ENCODE results near the gene NUAK1.

Gene NUAK1

DNA sequence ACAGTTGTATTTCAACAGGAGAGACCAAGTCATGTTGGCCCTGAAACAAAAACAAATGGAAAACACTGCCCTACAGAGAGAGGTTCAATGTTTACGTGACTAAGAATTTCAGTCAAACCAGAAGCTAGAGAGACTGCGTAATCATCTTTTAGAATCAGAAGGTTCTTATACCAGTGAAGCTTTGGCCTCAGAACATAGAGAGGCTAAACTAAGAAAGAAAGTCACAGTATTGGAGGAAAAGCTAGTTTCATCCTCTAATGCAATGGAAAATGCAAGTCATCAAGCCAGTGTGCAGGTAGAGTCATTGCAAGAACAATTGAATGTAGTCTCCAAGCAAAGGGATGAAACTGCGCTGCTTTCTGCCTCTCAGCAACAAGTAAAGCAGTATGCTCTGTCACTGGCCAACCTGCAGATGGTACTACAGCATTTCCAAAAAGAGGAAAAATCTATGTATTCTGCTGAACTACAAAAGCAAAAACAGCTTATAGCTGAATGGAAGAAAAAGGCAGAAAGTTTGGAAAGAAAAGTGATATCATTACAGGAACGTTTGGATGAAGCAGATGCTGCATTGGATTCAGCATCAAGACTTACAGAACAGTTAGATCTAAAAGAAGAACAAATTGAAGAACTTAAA lies 32.5 kb upstream of the NUAK1 start:
- Histone ChIP-seq H3K4me1 (ENCODE audit: insufficient read depth, low read length) (no peaks in the 10 kb centered on the region), H3K9me3 (ENCODE audit: low read length) (no peaks in the 10 kb centered on the region), H3K27me3 (ENCODE audit: control insufficient read depth in 1 of 2, insufficient read depth in 2 of 2, low read length in 2 of 2) (no peaks in the 10 kb centered on the region), H3K4me3 (ENCODE audit: low read depth in 1 of 2, low read length in 2 of 2) (no peak overlapping the region), H3K27ac (ENCODE audit: low read depth, low read length) (no peak overlapping the region), H3K36me3 (ENCODE audit: insufficient read depth, low read length) (no peaks in the 10 kb centered on the region), H3K9ac (ENCODE audit: low read length) (no peak overlapping the region)

DNA sequence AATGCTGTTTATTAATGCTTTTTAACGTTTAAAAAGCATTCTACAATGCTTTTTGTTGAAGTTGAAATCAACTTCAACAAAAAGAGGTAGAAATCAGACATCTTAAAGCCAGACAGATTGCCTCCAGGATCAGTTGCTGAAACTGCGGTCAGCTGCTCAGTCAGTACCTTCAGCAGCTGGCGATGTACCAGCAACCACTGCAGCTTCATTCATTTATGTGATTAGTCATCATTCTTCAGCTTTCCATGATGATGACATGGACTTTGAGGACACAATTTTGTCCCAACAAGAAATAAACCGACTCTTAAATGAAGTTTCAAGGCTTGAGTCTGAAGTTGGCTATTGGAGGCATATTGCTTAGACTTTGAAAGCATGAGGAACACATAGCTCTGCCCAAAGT lies 31.5 kb upstream of the NUAK1 start:
- Histone ChIP-seq H3K27me3 (ENCODE audit: control insufficient read depth in 1 of 2, insufficient read depth in 2 of 2, low read length in 2 of 2) (no peaks in the 10 kb centered on the region), H3K9me3 (ENCODE audit: low read length) (no peaks in the 10 kb centered on the region), H3K9ac (ENCODE audit: low read length) (no peak overlapping the region), H3K27ac (ENCODE audit: low read depth, low read length) (no peak overlapping the region), H3K36me3 (ENCODE audit: insufficient read depth, low read length) (no peaks in the 10 kb centered on the region), H3K4me3 (ENCODE audit: low read depth in 1 of 2, low read length in 2 of 2) (no peak overlapping the region), H3K4me1 (ENCODE audit: insufficient read depth, low read length) (no peaks in the 10 kb centered on the region)

DNA sequence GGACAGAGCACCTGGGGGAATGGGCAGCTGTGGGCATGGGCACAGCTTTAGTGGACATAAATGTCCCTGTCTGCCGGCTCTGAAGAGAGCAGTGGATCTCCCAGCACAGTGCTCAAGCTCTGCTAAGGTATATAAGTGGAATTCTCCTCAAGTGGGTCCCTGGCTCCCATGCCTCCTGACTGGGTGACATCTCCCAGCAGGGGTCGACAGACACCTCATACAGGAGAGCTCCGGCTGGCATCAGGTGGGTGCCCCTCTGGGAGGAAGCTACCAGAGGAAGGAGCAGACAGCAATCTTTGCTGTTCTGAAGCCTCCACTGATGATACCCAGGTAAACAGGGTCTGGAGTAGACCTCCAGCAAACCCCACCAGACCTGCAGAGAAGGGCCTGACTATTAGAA lies 25.0 kb upstream of the NUAK1 start:
- Histone ChIP-seq H3K4me3 (ENCODE audit: low read depth in 1 of 2, low read length in 2 of 2) (no peak overlapping the region), H3K27me3 (ENCODE audit: control insufficient read depth in 1 of 2, insufficient read depth in 2 of 2, low read length in 2 of 2) (no peaks in the 10 kb centered on the region), H3K9me3 (ENCODE audit: low read length) (no peaks in the 10 kb centered on the region), H3K9ac (ENCODE audit: low read length) (no peak overlapping the region), H3K4me1 (ENCODE audit: insufficient read depth, low read length) (no peaks in the 10 kb centered on the region), H3K27ac (ENCODE audit: low read depth, low read length) (no peak overlapping the region), H3K36me3 (ENCODE audit: insufficient read depth, low read length) (no peaks in the 10 kb centered on the region)

DNA sequence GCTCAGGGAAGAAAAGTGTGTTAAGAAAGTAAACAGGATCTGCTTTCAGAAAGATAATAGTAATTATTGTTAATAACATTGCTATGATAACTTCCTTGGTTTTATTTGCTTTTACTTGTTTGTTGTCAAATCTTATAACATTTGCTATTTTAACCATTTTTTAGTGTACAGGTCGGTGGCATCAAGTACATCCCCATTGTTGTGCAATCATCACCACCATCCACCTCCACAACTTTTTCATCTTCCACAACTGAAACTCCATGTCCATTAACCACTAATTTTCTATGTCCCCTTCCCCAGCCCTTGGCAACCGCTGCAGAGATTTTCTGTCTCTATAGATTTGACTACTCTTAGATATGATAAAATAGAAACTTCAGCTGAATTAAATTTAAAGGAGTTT lies 22.7 kb upstream of the NUAK1 start:
- H3K27me3 ChIP-seq (ENCODE audit: control insufficient read depth in 1 of 2, insufficient read depth in 2 of 2, low read length in 2 of 2) = no peaks in the 10 kb centered on the region
- no peaks in the 10 kb centered on the region for H3K36me3 ChIP-seq (ENCODE audit: insufficient read depth, low read length)

DNA sequence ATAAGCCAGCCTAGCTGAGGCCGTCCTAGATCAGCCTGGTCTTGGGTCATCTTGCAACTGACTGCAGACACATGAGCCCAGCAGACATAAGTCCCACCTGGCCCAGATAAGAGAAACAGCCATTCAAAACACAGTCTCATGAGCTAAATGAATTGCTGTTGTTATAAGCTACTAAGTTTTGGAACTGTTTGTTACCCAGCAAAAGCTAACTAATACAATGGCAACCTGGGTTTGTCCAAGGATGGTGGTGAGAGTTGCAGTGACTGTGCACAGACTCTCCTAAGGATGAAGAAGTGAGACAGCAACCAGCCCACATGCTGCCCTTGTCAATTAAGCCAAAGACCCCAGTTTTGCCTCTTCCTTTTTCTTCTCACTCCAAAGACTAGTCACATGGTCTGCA lies 22.2 kb upstream of the NUAK1 start:
- Histone ChIP-seq H3K4me1 (ENCODE audit: insufficient read depth, low read length) (no peaks in the 10 kb centered on the region), H3K9me3 (ENCODE audit: low read length) (no peaks in the 10 kb centered on the region), H3K4me3 (ENCODE audit: low read depth in 1 of 2, low read length in 2 of 2) (no peak overlapping the region), H3K27ac (ENCODE audit: low read depth, low read length) (no peak overlapping the region), H3K27me3 (ENCODE audit: control insufficient read depth in 1 of 2, insufficient read depth in 2 of 2, low read length in 2 of 2) (no peaks in the 10 kb centered on the region), H3K36me3 (ENCODE audit: insufficient read depth, low read length) (no peaks in the 10 kb centered on the region), H3K9ac (ENCODE audit: low read length) (no peak overlapping the region)

More for the DNA sequence above, 22.7 kb upstream of the NUAK1 start:
- Histone ChIP-seq H3K27ac (ENCODE audit: low read depth, low read length) (no peak overlapping the region), H3K4me1 (ENCODE audit: insufficient read depth, low read length) (no peaks in the 10 kb centered on the region), H3K4me3 (ENCODE audit: low read depth in 1 of 2, low read length in 2 of 2) (no peak overlapping the region), H3K9ac (ENCODE audit: low read length) (no peak overlapping the region), H3K9me3 (ENCODE audit: low read length) (no peaks in the 10 kb centered on the region)

DNA sequence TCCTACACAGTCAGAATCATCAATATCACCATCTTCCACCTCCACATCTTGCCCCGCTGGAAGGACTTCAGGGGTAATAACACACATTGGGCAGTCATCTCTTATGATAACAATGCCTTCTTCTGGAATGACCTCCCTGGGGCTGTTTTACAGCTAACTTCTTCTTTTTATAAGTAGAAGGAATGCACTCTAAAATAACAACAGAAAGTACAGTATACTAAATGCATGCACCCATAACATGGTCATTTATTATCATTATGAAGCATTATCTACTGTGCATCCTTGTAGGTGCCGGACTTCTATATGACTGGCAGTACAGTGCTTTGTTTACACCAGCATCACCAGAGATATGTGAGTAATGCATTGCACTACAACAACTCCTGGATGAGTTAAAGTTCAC lies 19.0 kb upstream of the NUAK1 start:
- Histone ChIP-seq H3K27ac (ENCODE audit: low read depth, low read length) (no peak overlapping the region), H3K4me1 (ENCODE audit: insufficient read depth, low read length) (no peaks in the 10 kb centered on the region), H3K27me3 (ENCODE audit: control insufficient read depth in 1 of 2, insufficient read depth in 2 of 2, low read length in 2 of 2) (no peaks in the 10 kb centered on the region), H3K9me3 (ENCODE audit: low read length) (no peaks in the 10 kb centered on the region), H3K36me3 (ENCODE audit: insufficient read depth, low read length) (no peaks in the 10 kb centered on the region), H3K9ac (ENCODE audit: low read length) (no peak overlapping the region), H3K4me3 (ENCODE audit: low read depth in 1 of 2, low read length in 2 of 2) (no peak overlapping the region)

DNA sequence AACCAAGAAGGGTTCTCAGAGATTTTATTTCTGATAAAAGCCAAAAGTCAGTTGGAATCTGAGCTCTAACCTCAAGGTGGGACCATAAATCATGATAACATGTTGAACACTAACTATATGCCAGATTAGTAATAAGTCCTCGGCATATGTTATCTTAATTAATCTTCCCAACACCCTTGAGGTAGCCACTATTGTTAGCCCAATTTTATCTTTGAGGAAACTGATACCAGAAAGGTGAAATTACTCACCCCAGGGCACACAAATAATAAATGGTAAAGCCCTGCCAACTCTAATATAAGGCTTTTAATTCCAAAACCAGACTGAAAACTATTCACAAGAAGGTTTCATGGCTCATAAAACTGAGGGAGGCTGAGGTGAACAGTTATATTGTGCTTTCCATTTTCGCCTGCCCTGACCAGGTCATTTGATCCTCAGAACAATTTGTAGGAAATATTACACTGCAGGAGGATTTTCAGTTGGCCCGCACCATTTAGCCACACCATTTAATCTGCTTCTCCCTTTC lies 16.1 kb upstream of the NUAK1 start:
- H3K4me3 ChIP-seq (ENCODE audit: low read depth in 1 of 2, low read length in 2 of 2) = no peak overlapping the region
- H3K9ac ChIP-seq (ENCODE audit: low read length) = no peak overlapping the region
- no peak overlapping the region for H3K27ac ChIP-seq (ENCODE audit: low read depth, low read length)
- no peaks in the 10 kb centered on the region for H3K27me3 ChIP-seq (ENCODE audit: control insufficient read depth in 1 of 2, insufficient read depth in 2 of 2, low read length in 2 of 2)
- H3K9me3 ChIP-seq (ENCODE audit: low read length) = no peaks in the 10 kb centered on the region
- no peaks in the 10 kb centered on the region for H3K4me1 ChIP-seq (ENCODE audit: insufficient read depth, low read length)
- H3K36me3 ChIP-seq (ENCODE audit: insufficient read depth, low read length) = no peaks in the 10 kb centered on the region

DNA sequence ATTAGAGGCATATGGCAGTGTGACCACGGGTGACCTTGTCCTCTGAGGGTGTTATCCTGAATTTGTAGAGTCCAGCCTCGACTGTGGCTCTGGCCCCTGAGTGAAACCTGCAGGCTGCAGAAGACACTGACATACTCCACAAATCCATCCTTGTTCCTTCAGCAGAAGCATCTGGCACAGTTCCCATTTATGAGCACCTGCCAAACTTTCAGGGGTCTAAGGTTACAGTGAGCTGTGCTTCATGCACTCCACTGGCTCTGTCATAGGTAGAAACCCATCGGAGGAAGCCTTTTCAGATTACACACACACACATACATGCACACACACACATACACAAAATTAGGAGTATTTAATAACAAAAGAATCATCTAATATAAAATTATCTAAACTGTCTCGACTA lies 13.6 kb upstream of the NUAK1 start:
- Histone ChIP-seq H3K4me1 (ENCODE audit: insufficient read depth, low read length) (peaks cover 14% of the 10 kb centered on the region), H3K27me3 (ENCODE audit: control insufficient read depth in 1 of 2, insufficient read depth in 2 of 2, low read length in 2 of 2) (no peaks in the 10 kb centered on the region), H3K9ac (ENCODE audit: low read length) (no peak overlapping the region), H3K27ac (ENCODE audit: low read depth, low read length) (no peak overlapping the region), H3K4me3 (ENCODE audit: low read depth in 1 of 2, low read length in 2 of 2) (no peak overlapping the region), H3K36me3 (ENCODE audit: insufficient read depth, low read length) (no peaks in the 10 kb centered on the region), H3K9me3 (ENCODE audit: low read length) (no peaks in the 10 kb centered on the region)

DNA sequence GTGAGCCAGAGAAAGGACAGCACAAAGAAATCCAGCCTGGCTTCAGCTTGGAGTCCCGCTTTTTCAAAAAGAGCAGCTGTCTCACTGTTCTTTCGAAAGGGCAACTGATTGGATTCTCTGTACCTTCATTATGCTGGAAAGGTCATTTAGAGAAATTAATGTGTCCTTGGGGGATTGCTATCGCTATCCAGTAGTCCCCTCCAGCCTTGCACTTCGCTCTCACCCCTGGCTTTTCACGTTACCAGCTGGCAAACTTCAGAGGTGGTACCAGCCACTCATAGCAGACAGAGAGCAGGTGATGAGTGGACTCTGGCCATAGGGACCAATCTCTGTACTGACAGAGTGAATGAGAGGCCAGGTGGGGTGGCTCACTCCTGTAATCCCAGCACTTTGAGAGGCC lies 11.8 kb upstream of the NUAK1 start:
- H3K27ac ChIP-seq (ENCODE audit: low read depth, low read length) = no peak overlapping the region
- no peaks in the 10 kb centered on the region for H3K9me3 ChIP-seq (ENCODE audit: low read length)
- no peaks in the 10 kb centered on the region for H3K27me3 ChIP-seq (ENCODE audit: control insufficient read depth in 1 of 2, insufficient read depth in 2 of 2, low read length in 2 of 2)
- H3K4me3 ChIP-seq (ENCODE audit: low read depth in 1 of 2, low read length in 2 of 2) = no peak overlapping the region
- H3K4me1 ChIP-seq (ENCODE audit: insufficient read depth, low read length) = peaks cover 14% of the 10 kb centered on the region
- H3K36me3 ChIP-seq (ENCODE audit: insufficient read depth, low read length) = no peaks in the 10 kb centered on the region
- no peak overlapping the region for H3K9ac ChIP-seq (ENCODE audit: low read length)

DNA sequence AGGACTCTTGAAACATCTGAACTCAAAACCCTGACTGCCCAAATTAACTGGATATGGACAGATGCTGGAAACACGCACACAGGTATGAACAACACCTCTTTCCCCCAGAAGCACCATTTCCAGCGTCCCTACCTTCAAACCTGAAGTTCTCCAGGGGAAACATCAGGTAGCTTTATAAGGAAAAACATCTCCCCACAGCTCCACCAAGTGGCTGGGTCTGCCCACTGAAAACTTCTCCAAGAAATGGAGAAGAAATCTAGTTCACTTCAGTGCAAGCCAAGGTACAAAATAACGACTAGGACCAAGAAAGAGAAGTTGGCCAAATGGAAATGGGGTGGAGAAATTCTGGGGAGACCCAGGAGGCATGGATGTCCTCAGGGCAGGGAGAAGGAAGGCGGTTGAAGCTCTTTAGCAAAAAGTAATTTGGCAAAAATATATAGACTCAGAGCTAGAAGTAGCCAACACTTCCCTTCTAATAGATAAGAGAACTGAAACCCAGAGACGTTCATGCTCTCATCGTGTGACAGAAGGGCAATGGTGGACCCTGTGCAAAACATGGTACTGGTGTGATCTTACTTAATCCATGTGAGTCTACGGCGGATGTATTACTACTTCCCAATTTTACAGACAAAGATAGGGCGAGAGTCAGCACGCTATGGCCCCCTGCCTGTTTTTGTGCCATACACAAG lies 10.5 kb upstream of the NUAK1 start:
- Histone ChIP-seq H3K4me1 (ENCODE audit: insufficient read depth, low read length) (peaks cover 14% of the 10 kb centered on the region), H3K27ac (ENCODE audit: low read depth, low read length) (no peak overlapping the region), H3K27me3 (ENCODE audit: control insufficient read depth in 1 of 2, insufficient read depth in 2 of 2, low read length in 2 of 2) (no peaks in the 10 kb centered on the region)

DNA sequence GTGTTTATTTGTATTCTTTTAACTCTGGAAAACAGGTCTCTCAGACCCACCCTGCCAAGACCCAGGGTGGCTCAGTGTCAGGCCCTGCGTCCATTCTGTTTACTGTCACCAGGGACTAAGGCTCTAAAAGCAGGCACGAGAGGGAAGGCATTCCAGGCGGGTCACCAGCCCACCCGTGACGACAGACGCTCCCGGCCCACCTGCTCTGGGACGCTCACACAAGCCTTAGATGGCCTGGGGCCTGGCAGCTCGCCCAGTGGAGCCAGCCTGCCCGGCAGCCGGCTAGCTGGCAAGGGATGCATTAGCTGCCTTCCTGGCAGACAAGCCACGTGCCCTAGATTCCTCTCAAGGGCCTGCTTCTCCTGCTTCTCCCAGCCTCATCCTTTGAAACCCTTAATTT lies 9.2 kb upstream of the NUAK1 start:
- Histone ChIP-seq H3K9ac (ENCODE audit: low read length) (no peak overlapping the region), H3K9me3 (ENCODE audit: low read length) (no peaks in the 10 kb centered on the region), H3K27me3 (ENCODE audit: control insufficient read depth in 1 of 2, insufficient read depth in 2 of 2, low read length in 2 of 2) (no peaks in the 10 kb centered on the region), H3K27ac (ENCODE audit: low read depth, low read length) (no peak overlapping the region), H3K4me1 (ENCODE audit: insufficient read depth, low read length) (peaks cover 14% of the 10 kb centered on the region), H3K36me3 (ENCODE audit: insufficient read depth, low read length) (no peaks in the 10 kb centered on the region), H3K4me3 (ENCODE audit: low read depth in 1 of 2, low read length in 2 of 2) (no peak overlapping the region)

More for the DNA sequence above, 10.5 kb upstream of the NUAK1 start:
- Histone ChIP-seq H3K9me3 (ENCODE audit: low read length) (no peaks in the 10 kb centered on the region), H3K4me3 (ENCODE audit: low read depth in 1 of 2, low read length in 2 of 2) (no peak overlapping the region), H3K9ac (ENCODE audit: low read length) (no peak overlapping the region), H3K36me3 (ENCODE audit: insufficient read depth, low read length) (no peaks in the 10 kb centered on the region)

DNA sequence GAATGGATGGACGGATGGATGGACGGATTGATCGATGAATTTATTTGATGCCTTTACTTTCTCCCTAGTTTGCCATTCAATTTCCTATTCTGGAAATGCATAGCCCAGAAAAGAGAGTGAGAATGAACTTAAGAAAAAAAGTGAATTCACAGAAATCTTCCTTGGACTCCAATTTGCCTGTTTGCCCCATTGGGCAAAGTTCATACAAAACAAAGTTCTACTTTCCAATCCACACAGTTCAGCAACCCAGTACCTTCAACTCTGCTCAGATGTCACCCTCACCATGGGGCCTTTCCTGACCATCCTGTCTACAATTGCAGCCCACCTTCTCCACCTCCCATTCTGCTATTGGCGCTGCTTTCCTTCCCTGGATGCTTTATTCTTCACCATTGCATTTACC lies 8.2 kb upstream of the NUAK1 start:
- Histone ChIP-seq H3K27me3 (ENCODE audit: control insufficient read depth in 1 of 2, insufficient read depth in 2 of 2, low read length in 2 of 2) (no peaks in the 10 kb centered on the region), H3K9me3 (ENCODE audit: low read length) (no peaks in the 10 kb centered on the region), H3K36me3 (ENCODE audit: insufficient read depth, low read length) (no peaks in the 10 kb centered on the region), H3K27ac (ENCODE audit: low read depth, low read length) (no peak overlapping the region), H3K9ac (ENCODE audit: low read length) (no peak overlapping the region), H3K4me1 (ENCODE audit: insufficient read depth, low read length) (peaks cover 14% of the 10 kb centered on the region), H3K4me3 (ENCODE audit: low read depth in 1 of 2, low read length in 2 of 2) (no peak overlapping the region)

Data from muscle layer of colon (tissue), 2 donors.